NCI-H128 (cell line): ENCODE results near the gene CAPN12.

Experiments used
- DNase-seq: peaks from one replicate; lab custom pipeline; 2025; ENCODE audit not compliant: unreplicated experiment; lab: John Stamatoyannopoulos, UW

Gene CAPN12

GRCh38 chr19:38727306-38727867, 16.9 kb downstream of the CAPN12 start:
- DNase-seq: no peak

GRCh38 chr19:38726761-38727301, 17.4 kb downstream of the CAPN12 start:
- no peak for DNase-seq

- no peak for DNase-seq
Measured at GRCh38 chr19:38726284-38726673, 18.0 kb downstream of the CAPN12 start.

GRCh38 chr19:38725469-38726283, 18.6 kb downstream of the CAPN12 start:
- no peak for DNase-seq

- DNase-seq: no peak
Measured at GRCh38 chr19:38723990-38724854, 20.1 kb downstream of the CAPN12 start.

- DNase-seq: no peak
Measured at GRCh38 chr19:38723606-38723965, 20.7 kb downstream of the CAPN12 start.

- DNase-seq: no peak
Measured at GRCh38 chr19:38722947-38723605, 21.2 kb downstream of the CAPN12 start.

- no peak for DNase-seq
Measured at GRCh38 chr19:38721979-38722773, 22.1 kb downstream of the CAPN12 start.

GRCh38 chr19:38721496-38721895, 22.8 kb downstream of the CAPN12 start:
- DNase-seq: no peak

GRCh38 chr19:38720559-38721236, 23.6 kb downstream of the CAPN12 start:
- no peak for DNase-seq

GRCh38 chr19:38719761-38720558, 24.3 kb downstream of the CAPN12 start:
- DNase-seq: no peak

GRCh38 chr19:38718747-38719543, 25.3 kb downstream of the CAPN12 start:
- no peak for DNase-seq

- DNase-seq: no peak
Measured at GRCh38 chr19:38717855-38718254, 26.4 kb downstream of the CAPN12 start.

- DNase-seq: no peak
Measured at GRCh38 chr19:38717051-38717450, 27.2 kb downstream of the CAPN12 start.

- DNase-seq: no peak
Measured at GRCh38 chr19:38715555-38715954, 28.7 kb downstream of the CAPN12 start.

- no peak for DNase-seq
Measured at GRCh38 chr19:38714354-38714778, 29.9 kb downstream of the CAPN12 start.

- no peak for DNase-seq
Measured at GRCh38 chr19:38713865-38714264, 30.4 kb downstream of the CAPN12 start.

- DNase-seq: no peak
Measured at GRCh38 chr19:38713227-38713649, 31.0 kb downstream of the CAPN12 start.
